Activated T-helper 1 cell treated with anti-CD3 and anti-CD28 coated beads, Interleukin-12 subunit alpha, Interleukin-12 subunit beta, Interleukin-2, Interleukin-4 antibody, amounts not matched to agents 30 ng/mL and 10 ng/mL and 1 ng/mL, durations not matched to agents 14 hours and 24 hours and 36 hours (primary cell): ENCODE measurements around the gene NOS1AP. TPM values are rescaled to one million over a fixed set of nuclear protein-coding genes. Genes with fewer than 3 reads are reported as not detected.
"Not testable (repeated sequence)": the region's sequence is repeated elsewhere in the genome, so short reads cannot be mapped to it uniquely, and the experiment has no call there.

Experiments used
- DNase-seq: peaks from one replicate; pipeline ENCODE4 v3.0.0; 2021; ENCODE audit warnings: low spot score
- H3K27ac Mint-ChIP-seq: one replicate; pipeline ENCODE4 v1.8.0; 2021; ENCODE audit warnings: mild to moderate bottlenecking, mixed read lengths
- H3K27me3 Mint-ChIP-seq: one replicate; pipeline ENCODE4 v1.8.0; 2022; ENCODE audit warnings: mild to moderate bottlenecking, moderate library complexity, mixed read lengths; ENCODE audit not compliant: insufficient read depth
- H3K36me3 Mint-ChIP-seq: one replicate; pipeline ENCODE4 v1.8.0; 2021; ENCODE audit warnings: low read depth, mixed read lengths
- H3K4me1 Mint-ChIP-seq: one replicate; pipeline ENCODE4 v1.8.0; 2021; ENCODE audit warnings: low read depth, mixed read lengths
- H3K4me3 Mint-ChIP-seq: one replicate; pipeline ENCODE4 v1.8.0; 2021; ENCODE audit warnings: mild to moderate bottlenecking, moderate library complexity, mixed read lengths
- H3K9me3 Mint-ChIP-seq: one replicate; pipeline ENCODE4 v1.8.0; 2021; ENCODE audit warnings: mixed read lengths
- intact Hi-C: fragments of 100-400 bp; cut with micrococcal nuclease; formaldehyde crosslinking; loops from one replicate; pipeline ENCODE4 v1.15.1; 2024
- total RNA-seq: library from RNA; stranded (reverse); gene quantifications from 2 replicates; pipeline ENCODE4 v1.2.3, GENCODE V29; 2022

The NOS1AP gene
- total RNA-seq, 1 donor from 2014 or later: 0.10 TPM

- no peak for DNase-seq
- Mint-ChIP-seq H3K9me3 (no peaks in the 10 kb centered on the region), H3K4me3 (no peak overlapping the region), H3K36me3 (no peaks in the 10 kb centered on the region), H3K27ac (no peak overlapping the region), H3K27me3 (peaks cover 4% of the 10 kb centered on the region), H3K4me1 (no peaks in the 10 kb centered on the region)
- intact Hi-C loops: no loop called here
Measured at GRCh38 chr1:162035241-162035640, 34.2 kb upstream of the NOS1AP start.

DNA sequence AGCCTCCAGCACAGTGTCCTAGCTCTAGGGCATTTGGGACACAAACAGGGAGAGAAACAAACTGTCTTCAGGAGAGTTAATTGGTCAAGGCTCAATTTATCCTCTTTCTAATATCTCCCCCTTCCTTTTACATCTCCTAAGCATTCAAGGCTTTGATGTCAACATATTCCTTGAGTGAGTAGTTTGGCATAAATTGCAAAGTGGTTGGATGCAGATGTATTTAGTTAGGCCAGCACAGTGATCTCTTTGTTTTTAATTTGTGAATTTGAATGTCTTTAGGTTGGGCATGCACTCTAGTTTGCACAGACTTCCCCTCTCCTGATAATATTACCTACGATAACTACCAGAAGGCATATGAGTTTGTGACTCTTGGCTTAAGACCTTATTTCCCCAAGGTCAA lies 33.3 kb upstream of the NOS1AP start:
- H3K4me1 Mint-ChIP-seq: no peaks in the 10 kb centered on the region
- H3K27me3 Mint-ChIP-seq: peaks cover 4% of the 10 kb centered on the region
- DNase-seq: no peak
- H3K36me3 Mint-ChIP-seq: no peaks in the 10 kb centered on the region
- no peak overlapping the region for H3K4me3 Mint-ChIP-seq
- no peaks in the 10 kb centered on the region for H3K9me3 Mint-ChIP-seq
- intact Hi-C loops: no loop called here
- H3K27ac Mint-ChIP-seq: no peak overlapping the region

DNA sequence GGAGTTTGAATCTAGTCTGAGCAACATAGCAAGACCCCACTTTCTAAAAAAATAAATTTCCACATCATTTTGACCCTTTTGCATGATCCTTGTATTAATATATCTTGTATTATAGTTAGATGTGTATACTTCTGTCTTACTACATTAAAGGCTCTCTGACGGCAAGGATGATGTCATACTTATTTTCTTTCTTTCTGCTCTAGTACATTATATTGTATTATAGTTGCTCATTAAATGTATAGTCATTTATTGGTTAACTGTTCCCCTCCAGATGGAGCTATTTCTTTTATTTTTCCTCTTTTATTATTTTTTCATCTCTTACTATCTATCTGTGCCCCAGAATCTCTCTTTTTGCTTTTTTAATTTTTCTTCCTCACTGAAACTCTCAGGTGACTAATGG lies 30.9 kb upstream of the NOS1AP start:
- H3K27me3 Mint-ChIP-seq: peaks cover 4% of the 10 kb centered on the region
- DNase-seq: no peak
- intact Hi-C loops: no loop called here
- H3K9me3 Mint-ChIP-seq: no peaks in the 10 kb centered on the region
- H3K27ac Mint-ChIP-seq: no peak overlapping the region
- H3K4me1 Mint-ChIP-seq: no peaks in the 10 kb centered on the region
- no peaks in the 10 kb centered on the region for H3K36me3 Mint-ChIP-seq
- H3K4me3 Mint-ChIP-seq: no peak overlapping the region

- Mint-ChIP-seq H3K36me3 (no peaks in the 10 kb centered on the region), H3K27me3 (peaks cover 6% of the 10 kb centered on the region), H3K4me3 (no peak overlapping the region), H3K9me3 (no peaks in the 10 kb centered on the region), H3K4me1 (no peaks in the 10 kb centered on the region), H3K27ac (no peak overlapping the region)
- no peak for DNase-seq
- intact Hi-C loops: loop anchor here (5.0 kb wide), 1 partner anchor 133 kb away; no protein-coding TSS in a partner anchor
Measured at GRCh38 chr1:162040001-162040400, 29.5 kb upstream of the NOS1AP start.

DNA sequence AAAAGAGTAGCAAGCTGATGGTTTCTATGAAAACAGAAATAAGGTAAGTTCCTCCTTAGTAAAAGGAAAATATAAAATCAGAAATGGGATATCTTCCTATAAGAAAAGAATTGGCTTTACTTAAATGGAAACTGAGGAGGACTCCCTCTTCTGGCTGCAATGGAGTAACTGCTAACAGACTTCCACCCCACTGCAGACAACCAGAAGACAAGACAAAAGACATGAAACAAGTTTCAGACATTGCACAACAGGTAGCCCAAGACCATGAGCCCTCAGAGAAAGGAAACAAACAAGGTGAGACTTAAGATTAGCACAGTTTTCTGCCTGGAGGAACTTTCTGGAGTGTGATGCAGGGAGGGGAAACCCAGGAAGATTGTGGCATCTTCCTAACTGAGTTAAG lies 28.8 kb upstream of the NOS1AP start:
- H3K27me3 Mint-ChIP-seq: peaks cover 7% of the 10 kb centered on the region
- no peak for DNase-seq
- no peak overlapping the region for H3K27ac Mint-ChIP-seq
- H3K4me3 Mint-ChIP-seq: no peak overlapping the region
- no peaks in the 10 kb centered on the region for H3K4me1 Mint-ChIP-seq
- H3K36me3 Mint-ChIP-seq: no peaks in the 10 kb centered on the region
- intact Hi-C loops: loop anchor here (5.0 kb wide), 1 partner anchor 133 kb away; no protein-coding TSS in a partner anchor
- H3K9me3 Mint-ChIP-seq: no peaks in the 10 kb centered on the region

GRCh38 chr1:162042361-162042760 lies 27.1 kb upstream of the NOS1AP start:
- Mint-ChIP-seq H3K36me3 (no peaks in the 10 kb centered on the region), H3K9me3 (no peaks in the 10 kb centered on the region), H3K4me1 (no peaks in the 10 kb centered on the region), H3K27ac (no peak overlapping the region), H3K27me3 (peaks cover 3% of the 10 kb centered on the region), H3K4me3 (no peak overlapping the region)
- intact Hi-C loops: loop anchor here (5.0 kb wide), 1 partner anchor 135 kb away; no protein-coding TSS in a partner anchor
- DNase-seq: no peak

- no peak overlapping the region for H3K27ac Mint-ChIP-seq
- DNase-seq: no peak
- H3K36me3 Mint-ChIP-seq: no peaks in the 10 kb centered on the region
- peaks cover 11% of the 10 kb centered on the region for H3K27me3 Mint-ChIP-seq
- H3K9me3 Mint-ChIP-seq: no peaks in the 10 kb centered on the region
- no peaks in the 10 kb centered on the region for H3K4me1 Mint-ChIP-seq
- no peak overlapping the region for H3K4me3 Mint-ChIP-seq
- intact Hi-C loops: no loop called here
Measured at GRCh38 chr1:162046921-162047320, 22.6 kb upstream of the NOS1AP start.

- not testable (repeated sequence) for H3K27me3 Mint-ChIP-seq, H3K36me3 Mint-ChIP-seq, H3K27ac Mint-ChIP-seq, H3K4me3 Mint-ChIP-seq, DNase-seq, H3K4me1 Mint-ChIP-seq, H3K9me3 Mint-ChIP-seq
- intact Hi-C loops: loop anchor here (10.0 kb wide), 1 partner anchor 1121 kb away; no protein-coding TSS in a partner anchor
Measured at GRCh38 chr1:162053949-162054348, 15.5 kb upstream of the NOS1AP start.

DNA sequence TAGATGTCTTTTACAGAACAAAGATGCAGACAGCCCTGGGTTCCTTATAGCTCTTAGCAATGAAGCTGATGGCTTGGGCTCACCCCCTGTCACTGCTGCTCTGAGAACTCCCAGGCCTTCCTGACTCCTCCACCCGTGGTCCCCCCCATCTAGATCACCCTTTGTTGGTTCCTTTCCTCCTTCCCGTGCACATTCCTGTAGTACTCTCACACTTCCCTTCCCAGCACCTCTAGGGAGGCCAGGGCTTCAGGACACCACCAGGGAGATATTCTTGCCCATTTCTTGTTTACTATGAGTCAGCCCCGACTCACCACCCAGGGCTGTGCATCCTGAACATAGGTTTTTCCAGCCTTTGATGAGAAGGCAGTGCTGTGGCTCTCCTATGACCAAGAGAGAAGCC lies 14.4 kb upstream of the NOS1AP start:
- Mint-ChIP-seq H3K4me3 (no peak overlapping the region), H3K36me3 (no peaks in the 10 kb centered on the region)

DNA sequence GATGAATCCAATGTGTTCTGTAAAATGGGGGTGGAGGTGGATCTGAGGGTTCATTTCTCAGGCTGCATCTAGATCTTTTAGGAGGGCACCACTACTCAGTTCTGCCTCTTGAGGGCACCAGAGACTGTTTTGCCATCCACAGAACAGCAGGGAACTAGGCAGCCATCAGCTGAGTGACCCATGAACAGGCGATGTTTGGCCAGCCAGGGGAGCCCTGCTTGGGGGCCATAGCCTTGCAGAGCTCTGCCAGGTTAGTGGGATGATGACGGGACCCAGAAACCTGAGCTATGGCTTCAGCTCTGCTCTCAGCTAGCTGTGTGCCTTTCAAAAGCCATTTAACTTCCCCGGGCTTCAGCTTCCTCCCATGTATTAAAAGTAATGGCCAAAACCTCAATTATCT lies 13.4 kb upstream of the NOS1AP start:
- Mint-ChIP-seq H3K4me3 (no peak overlapping the region), H3K27ac (no peak overlapping the region), H3K9me3 (no peaks in the 10 kb centered on the region), H3K36me3 (no peaks in the 10 kb centered on the region), H3K4me1 (no peaks in the 10 kb centered on the region), H3K27me3 (peaks cover 6% of the 10 kb centered on the region)
- DNase-seq: peak; percentile 9
- intact Hi-C loops: loop anchor here (1.0 to 10.0 kb wide), 4 partner anchors 220 to 1119 kb away; no protein-coding TSS in a partner anchor

More for the DNA sequence above, 14.4 kb upstream of the NOS1AP start:
- Mint-ChIP-seq H3K9me3 (no peaks in the 10 kb centered on the region), H3K27me3 (peaks cover 6% of the 10 kb centered on the region), H3K4me1 (no peaks in the 10 kb centered on the region), H3K27ac (no peak overlapping the region)
- no peak for DNase-seq
- intact Hi-C loops: loop anchor here (10.0 kb wide), 1 partner anchor 1120 kb away; no protein-coding TSS in a partner anchor

DNA sequence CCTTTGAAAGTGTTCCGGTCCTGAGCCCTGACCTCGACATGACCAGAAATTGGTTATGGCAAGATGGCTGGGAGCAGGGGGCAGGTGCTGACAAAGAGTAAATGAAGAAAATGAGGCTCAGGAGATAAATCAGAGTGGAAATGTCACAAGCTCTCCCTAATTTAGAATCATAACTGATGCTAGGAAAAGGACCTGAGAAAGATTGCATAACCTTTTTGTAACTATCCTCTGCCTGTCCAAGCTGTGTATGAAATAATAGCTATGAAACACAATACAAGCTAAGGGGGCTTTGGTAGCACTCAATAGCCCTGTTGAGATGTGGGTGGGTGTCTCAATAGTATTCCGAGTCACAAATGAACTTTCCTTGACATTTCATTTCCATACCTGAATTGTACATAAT lies 12.9 kb upstream of the NOS1AP start:
- Mint-ChIP-seq H3K9me3 (no peaks in the 10 kb centered on the region), H3K27ac (no peak overlapping the region), H3K27me3 (peaks cover 3% of the 10 kb centered on the region), H3K36me3 (no peaks in the 10 kb centered on the region), H3K4me1 (no peaks in the 10 kb centered on the region), H3K4me3 (no peak overlapping the region)
- DNase-seq: no peak
- intact Hi-C loops: loop anchor here (1.0 to 10.0 kb wide), 4 partner anchors 220 to 1118 kb away; no protein-coding TSS in a partner anchor

- H3K27ac Mint-ChIP-seq: no peak overlapping the region
- intact Hi-C loops: loop anchor here (10.0 kb wide), 1 partner anchor 1115 kb away; no protein-coding TSS in a partner anchor
- peaks cover 19% of the 10 kb centered on the region for H3K27me3 Mint-ChIP-seq
- no peaks in the 10 kb centered on the region for H3K9me3 Mint-ChIP-seq
- no peaks in the 10 kb centered on the region for H3K36me3 Mint-ChIP-seq
- H3K4me3 Mint-ChIP-seq: no peak overlapping the region
- H3K4me1 Mint-ChIP-seq: no peaks in the 10 kb centered on the region
- no peak for DNase-seq
Measured at GRCh38 chr1:162059721-162060120, 9.8 kb upstream of the NOS1AP start.

DNA sequence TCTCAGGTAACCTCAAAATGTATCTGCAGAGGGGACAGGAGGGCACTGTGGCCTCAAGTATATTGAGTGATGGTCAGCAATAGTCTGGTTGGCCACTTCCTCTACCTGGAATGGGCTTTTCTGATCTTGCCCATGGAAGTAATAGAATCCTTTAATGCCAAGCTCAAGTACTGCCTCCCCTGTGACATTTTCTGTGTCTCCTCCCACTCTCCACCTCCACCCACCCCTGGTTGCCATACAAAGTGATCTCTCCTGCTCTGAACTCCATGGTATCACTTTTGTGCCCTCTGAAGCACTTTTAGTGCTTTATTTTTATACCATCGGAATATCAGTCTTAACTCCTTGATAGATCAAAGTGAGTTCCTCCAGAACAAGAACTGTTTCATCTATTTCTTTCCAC lies 9.2 kb upstream of the NOS1AP start:
- Mint-ChIP-seq H3K27me3 (peaks cover 20% of the 10 kb centered on the region), H3K9me3 (no peaks in the 10 kb centered on the region)

GRCh38 chr1:162062542-162063015 lies 6.9 kb upstream of the NOS1AP start:
- no peaks in the 10 kb centered on the region for H3K36me3 Mint-ChIP-seq
- no peak overlapping the region for H3K27ac Mint-ChIP-seq
- no peak for DNase-seq
- intact Hi-C loops: no loop called here
- no peaks in the 10 kb centered on the region for H3K4me1 Mint-ChIP-seq
- H3K27me3 Mint-ChIP-seq: peaks cover 35% of the 10 kb centered on the region
- no peak overlapping the region for H3K4me3 Mint-ChIP-seq
- H3K9me3 Mint-ChIP-seq: no peaks in the 10 kb centered on the region

More for the DNA sequence above, 9.2 kb upstream of the NOS1AP start:
- no peaks in the 10 kb centered on the region for H3K36me3 Mint-ChIP-seq
- intact Hi-C loops: no loop called here
- H3K4me3 Mint-ChIP-seq: no peak overlapping the region
- H3K4me1 Mint-ChIP-seq: no peaks in the 10 kb centered on the region
- no peak overlapping the region for H3K27ac Mint-ChIP-seq
- DNase-seq: no peak
